ENCODE data around the gene MAD1L1. TPM values are rescaled to one million over a fixed set of nuclear protein-coding genes. Genes with fewer than 3 reads are reported as not detected.

MAD1L1 gene
- total RNA-seq, 4 donors from 2014 or later, result 60.3 to 149 (median 73.7) TPM

DNA sequence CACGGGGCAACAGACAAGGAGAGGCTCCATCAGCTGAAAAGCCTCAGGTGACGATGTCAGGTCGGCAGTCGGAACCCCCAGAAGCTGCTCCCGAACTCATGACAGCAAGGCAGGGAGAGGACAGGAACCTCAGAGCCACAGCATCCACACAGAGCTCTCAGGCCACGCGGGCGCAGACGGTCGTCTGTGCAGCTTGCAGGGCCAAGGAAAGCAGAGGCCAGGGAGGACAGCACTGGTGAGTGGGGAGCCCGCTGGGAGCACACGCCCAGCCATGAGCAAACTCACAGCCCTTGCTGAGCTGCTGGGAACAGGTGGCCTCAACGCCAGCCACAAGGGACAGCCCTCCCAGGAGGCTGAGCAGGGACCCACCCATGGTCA lies 138.9 kb downstream of the MAD1L1 start:
- Histone ChIP-seq H3K36me3 (peaks cover 0 to 13% (median 0%) of the 10 kb centered on the region in 3 donors), H3K9me3 (no peaks in the 10 kb centered on the region), H3K4me3 (no peak overlapping the region), H3K27me3 (no peaks in the 10 kb centered on the region), H3K4me1 (no peaks in the 10 kb centered on the region), H3K27ac (no peak overlapping the region)
- TF ChIP-seq EP300 (IDR thresholded peaks at IDR 0.05), result no peak
- TF ChIP-seq, protein P1, sequence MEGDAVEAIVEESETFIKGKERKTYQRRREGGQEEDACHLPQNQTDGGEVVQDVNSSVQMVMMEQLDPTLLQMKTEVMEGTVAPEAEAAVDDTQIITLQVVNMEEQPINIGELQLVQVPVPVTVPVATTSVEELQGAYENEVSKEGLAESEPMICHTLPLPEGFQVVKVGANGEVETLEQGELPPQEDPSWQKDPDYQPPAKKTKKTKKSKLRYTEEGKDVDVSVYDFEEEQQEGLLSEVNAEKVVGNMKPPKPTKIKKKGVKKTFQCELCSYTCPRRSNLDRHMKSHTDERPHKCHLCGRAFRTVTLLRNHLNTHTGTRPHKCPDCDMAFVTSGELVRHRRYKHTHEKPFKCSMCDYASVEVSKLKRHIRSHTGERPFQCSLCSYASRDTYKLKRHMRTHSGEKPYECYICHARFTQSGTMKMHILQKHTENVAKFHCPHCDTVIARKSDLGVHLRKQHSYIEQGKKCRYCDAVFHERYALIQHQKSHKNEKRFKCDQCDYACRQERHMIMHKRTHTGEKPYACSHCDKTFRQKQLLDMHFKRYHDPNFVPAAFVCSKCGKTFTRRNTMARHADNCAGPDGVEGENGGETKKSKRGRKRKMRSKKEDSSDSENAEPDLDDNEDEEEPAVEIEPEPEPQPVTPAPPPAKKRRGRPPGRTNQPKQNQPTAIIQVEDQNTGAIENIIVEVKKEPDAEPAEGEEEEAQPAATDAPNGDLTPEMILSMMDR (IDR thresholded peaks at IDR 0.05), result no peak
- TF ChIP-seq POLR2A (IDR thresholded peaks at IDR 0.05), result no peak
- 93% methylated on average over 4 to 13 of the region's 13 CpGs for WGBS, 2 donors
- no peak for DNase-seq (ENCODE audit: low spot score in 2 of 2)

DNA sequence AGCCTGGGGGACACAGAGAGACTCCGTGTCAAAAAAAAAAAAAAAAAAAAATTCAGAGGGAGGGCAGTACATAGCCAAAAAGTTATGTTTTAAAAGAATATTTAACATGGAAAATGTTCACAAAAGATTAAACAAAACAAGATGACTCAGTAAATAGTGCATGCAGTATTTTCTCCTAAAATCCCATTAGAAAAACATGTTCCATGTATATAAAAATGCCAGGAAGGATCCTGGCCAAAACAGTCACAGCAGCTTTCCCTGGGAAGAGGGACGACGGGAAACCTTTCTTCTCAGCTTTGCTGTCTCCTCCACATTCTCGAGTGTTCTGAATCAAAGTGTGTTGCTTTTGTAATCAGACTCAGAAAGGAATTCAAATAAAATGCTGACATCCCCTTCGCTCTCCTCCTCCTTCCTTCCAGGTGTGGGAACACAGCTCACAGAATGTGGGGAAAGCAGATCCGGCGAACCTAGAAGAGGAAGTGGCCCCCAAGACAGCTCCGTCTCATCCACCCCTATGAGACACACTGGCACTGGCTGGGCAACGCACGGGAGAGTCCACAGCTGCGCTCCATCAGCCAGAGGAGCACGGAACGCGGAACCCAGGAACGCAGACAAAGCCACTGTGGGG lies 139.4 kb downstream of the MAD1L1 start:
- H3K4me3 ChIP-seq, result no peak overlapping the region
- TF ChIP-seq, protein P1 (IDR thresholded peaks at IDR 0.05), result no peak
- no peak for TF ChIP-seq POLR2A (IDR thresholded peaks at IDR 0.05)
- no peak for TF ChIP-seq EP300 (IDR thresholded peaks at IDR 0.05)
- H3K27me3 ChIP-seq, result no peaks in the 10 kb centered on the region
- H3K9me3 ChIP-seq, result no peaks in the 10 kb centered on the region
- no peaks in the 10 kb centered on the region for H3K4me1 ChIP-seq
- WGBS, 2 donors, result 81 to 82% methylated on average over 15 of the region's 15 CpGs
- peaks cover 0 to 13% (median 0%) of the 10 kb centered on the region in 3 donors for H3K36me3 ChIP-seq
- no peak for DNase-seq (ENCODE audit: low spot score in 2 of 2)
- H3K27ac ChIP-seq, result no peak overlapping the region

DNA sequence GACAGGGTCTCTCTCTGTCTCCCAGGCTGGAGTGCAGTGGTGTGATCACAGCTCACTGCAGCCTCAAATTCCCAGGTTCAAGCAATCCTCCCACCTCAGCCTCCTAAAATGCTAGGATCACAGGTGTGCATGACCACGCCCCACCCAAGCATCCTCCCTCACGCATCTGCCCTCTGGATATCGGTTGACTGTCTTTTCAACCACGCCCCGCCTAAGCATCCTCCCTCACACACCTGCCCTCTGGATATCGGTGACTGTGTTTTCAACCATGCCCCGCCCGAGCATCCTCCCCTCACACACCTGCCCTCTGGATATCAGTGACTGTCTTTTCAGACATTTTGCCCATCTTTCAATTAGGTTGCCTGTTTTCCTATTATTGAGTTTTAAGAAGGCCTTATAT lies 140.5 kb downstream of the MAD1L1 start:
- Histone ChIP-seq H3K4me1 (no peaks in the 10 kb centered on the region), H3K27ac (no peak overlapping the region), H3K27me3 (no peaks in the 10 kb centered on the region), H3K9me3 (no peaks in the 10 kb centered on the region), H3K36me3 (peaks cover 0 to 13% (median 0%) of the 10 kb centered on the region in 3 donors), H3K4me3 (no peak overlapping the region)
- 95 to 96% methylated on average over 8 of the region's 8 CpGs for WGBS, 2 donors
- TF ChIP-seq, protein P1 (IDR thresholded peaks at IDR 0.05), result no peak
- no peak for TF ChIP-seq EP300 (IDR thresholded peaks at IDR 0.05)
- no peak for TF ChIP-seq POLR2A (IDR thresholded peaks at IDR 0.05)
- no peak for DNase-seq (ENCODE audit: low spot score in 2 of 2)

DNA sequence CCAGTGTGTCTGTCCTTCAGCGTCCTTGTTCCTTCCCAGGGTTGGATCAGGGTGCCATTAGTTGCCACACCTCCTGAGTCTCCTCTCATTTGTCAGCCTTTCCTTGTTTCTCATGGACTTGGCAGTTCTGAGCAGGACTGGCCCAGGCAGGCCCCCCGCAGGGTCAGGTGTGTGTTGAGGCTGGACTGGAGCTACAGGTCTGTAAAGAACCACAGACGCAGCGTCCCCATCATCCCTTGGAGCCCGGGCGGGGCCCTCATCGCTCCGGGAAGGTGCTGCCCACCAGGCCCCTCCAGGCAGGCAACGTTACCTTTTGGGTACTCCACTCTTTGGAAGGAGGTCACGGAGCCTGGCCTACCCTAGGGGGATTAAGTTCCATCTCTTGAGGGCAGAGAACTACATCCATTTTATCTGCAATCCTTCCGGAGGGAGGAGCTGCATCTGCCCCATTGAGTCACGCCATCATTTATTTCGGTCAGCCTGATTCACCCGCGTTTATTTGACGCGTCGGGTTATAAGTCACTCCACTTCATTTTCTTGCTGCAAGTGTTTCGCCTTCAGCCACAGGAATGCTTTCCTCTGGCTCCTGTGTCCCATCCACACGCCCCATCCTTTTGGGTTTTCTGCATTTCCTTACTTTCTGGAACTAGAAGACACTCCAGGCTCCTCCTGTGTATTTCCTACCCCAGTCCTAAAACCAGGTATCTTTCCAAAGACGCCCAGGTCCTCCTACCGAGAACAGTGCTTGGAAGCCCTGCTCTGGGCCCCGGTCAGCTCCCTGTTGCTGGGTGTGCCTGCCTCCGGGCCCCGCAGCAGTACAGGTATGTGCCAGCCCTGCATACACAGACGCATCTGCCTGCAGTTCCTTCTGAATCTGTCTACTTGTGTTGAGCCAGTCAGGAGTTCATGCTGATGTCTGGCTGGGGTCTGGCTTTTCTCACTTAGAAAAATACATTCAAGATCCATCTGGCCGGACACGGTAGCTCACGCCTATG lies 141.9 kb downstream of the MAD1L1 start:
- Histone ChIP-seq H3K27ac (no peak overlapping the region), H3K4me3 (no peak overlapping the region), H3K9me3 (no peaks in the 10 kb centered on the region), H3K36me3 (peaks cover 0 to 13% (median 0%) of the 10 kb centered on the region in 3 donors), H3K4me1 (peaks cover 0 to 3% (median 0%) of the 10 kb centered on the region in 4 donors), H3K27me3 (no peaks in the 10 kb centered on the region)
- no peak for TF ChIP-seq EP300 (IDR thresholded peaks at IDR 0.05)
- TF ChIP-seq, protein P1 (IDR thresholded peaks at IDR 0.05), result no peak
- DNase-seq (ENCODE audit: low spot score in 2 of 2), result no peak
- 94 to 96% methylated on average over 29 of the region's 29 CpGs for WGBS, 2 donors

DNA sequence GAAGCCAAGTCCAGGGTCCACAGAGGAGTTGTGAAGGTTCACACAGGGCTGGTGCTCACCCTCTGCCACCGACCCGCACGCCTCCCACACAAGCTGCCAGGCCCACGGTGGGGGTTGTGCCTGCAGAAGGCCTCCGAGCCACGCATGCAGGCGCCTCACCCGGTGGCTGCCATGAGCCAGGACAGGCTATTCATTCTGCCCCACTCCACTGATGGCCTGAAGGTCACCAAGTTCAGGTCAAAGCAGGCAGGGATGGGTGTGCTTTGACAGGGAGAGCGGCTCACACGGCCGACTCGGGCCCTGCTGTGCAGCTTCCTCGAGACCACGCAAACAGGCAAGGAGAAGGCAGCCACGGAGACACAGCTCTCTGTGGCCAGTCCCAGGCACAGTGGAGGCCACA lies 143.9 kb downstream of the MAD1L1 start:
- Histone ChIP-seq H3K36me3 (peaks cover 0 to 23% (median 0%) of the 10 kb centered on the region in 3 donors), H3K27me3 (no peaks in the 10 kb centered on the region), H3K4me3 (no peak overlapping the region), H3K9me3 (no peaks in the 10 kb centered on the region), H3K4me1 (peaks cover 0 to 3% (median 0%) of the 10 kb centered on the region in 4 donors), H3K27ac (no peak overlapping the region)
- no peak for DNase-seq (ENCODE audit: low spot score in 2 of 2)
- no peak for TF ChIP-seq EP300 (IDR thresholded peaks at IDR 0.05)
- no peak for TF ChIP-seq POLR2A (IDR thresholded peaks at IDR 0.05)
- TF ChIP-seq, protein P1 (IDR thresholded peaks at IDR 0.05), result no peak
- 76 to 84% methylated on average over 10 to 15 of the region's 15 CpGs for WGBS, 2 donors
